Epidermal melanocyte (primary cell): Measurements from ENCODE around the gene CPSF7.
"Not testable (repeated sequence)": the region's sequence is repeated elsewhere in the genome, so short reads cannot be mapped to it uniquely, and the experiment has no call there.

Source experiments
- DNase-seq: peaks from one replicate; pipeline ENCODE4 v3.0.0; 2011; ENCODE audit warnings: low spot score; ENCODE audit not compliant: insufficient read length

CPSF7 gene

DNA sequence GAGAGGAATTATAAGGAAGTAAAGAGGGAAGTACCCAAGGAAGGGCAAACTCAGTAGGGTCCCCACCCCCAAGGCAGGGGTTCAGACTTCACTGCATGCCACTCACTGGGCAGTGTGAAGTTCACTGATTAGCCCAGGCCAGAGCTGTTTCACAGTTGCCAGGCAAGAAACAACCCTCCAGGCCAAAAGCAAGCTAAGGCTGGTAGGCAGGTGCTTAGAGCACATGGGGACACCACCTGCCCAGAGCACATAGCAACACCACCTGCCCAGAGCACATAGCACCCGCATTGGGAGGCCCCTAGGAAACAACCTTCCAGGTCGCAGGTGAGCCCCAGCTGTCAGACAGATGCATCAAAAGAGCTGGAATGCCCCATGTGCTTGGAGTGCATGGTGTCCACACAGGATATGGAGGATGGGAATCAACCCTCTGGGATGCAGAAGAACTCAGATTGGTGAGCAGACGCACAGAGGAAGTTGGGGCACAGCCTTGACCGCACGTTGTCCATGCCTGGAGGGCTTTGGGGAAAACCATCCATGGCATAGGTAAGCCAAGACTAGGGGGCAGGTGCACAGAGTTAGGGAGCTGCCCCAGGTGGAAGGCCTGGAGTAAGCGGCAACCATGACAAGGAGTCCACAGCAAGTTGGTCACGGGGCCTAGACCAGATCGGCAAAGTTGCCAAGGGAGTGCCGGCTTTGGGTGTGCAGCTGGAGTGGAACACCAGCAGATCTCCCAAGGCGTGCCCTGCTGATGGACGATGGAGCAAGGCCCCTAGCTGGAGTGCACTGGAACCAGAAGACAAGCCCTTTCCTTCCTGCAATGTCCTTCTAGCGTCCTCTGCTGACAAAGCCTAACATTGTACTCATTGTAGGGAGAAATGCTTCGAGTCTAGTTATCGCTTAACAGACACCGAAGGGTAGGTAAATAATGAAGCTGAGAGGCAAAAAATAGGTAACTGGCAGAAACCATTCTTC lies 45.2 kb downstream of the CPSF7 start:
- no peak for DNase-seq

DNA sequence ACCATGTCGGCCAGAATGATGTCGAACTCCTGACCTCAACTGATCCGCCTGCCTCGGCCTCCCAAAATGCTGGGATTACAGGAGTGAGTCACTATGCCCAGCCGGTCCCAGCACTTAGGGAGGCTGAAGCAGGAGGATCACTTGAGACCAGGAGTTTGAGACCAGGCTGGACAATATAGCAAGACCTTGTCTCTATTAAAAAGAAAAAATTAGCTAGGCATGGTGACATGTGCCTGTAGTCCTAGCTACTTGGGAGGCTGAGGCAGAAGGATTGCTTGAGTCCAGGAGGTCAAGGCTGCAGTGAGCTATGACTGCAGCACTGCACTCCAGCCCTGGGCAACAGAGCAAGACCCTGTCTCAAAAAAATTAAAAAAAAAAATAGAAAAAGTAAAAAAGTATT lies 45.9 kb downstream of the CPSF7 start:
- not testable (repeated sequence) for DNase-seq

DNA sequence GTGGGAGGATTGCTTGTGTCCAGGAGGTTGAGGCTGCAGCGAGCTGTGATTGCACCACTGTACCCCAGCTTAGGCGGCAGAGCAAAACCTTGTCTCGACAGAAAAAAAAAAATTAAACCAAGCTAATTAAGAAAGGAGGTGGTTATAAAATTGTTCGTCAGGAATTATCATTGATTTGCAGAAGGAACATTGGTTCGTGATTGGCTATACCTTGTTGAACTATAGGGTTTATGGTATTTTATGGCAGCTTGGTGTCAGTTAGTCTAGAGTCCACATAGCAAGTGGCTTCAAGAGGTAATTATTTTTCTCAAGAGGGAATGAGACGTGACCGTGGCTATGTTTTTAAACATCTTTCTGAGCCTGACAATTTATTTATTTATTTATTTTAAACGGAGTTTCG lies 48.9 kb downstream of the CPSF7 start:
- no peak for DNase-seq

DNA sequence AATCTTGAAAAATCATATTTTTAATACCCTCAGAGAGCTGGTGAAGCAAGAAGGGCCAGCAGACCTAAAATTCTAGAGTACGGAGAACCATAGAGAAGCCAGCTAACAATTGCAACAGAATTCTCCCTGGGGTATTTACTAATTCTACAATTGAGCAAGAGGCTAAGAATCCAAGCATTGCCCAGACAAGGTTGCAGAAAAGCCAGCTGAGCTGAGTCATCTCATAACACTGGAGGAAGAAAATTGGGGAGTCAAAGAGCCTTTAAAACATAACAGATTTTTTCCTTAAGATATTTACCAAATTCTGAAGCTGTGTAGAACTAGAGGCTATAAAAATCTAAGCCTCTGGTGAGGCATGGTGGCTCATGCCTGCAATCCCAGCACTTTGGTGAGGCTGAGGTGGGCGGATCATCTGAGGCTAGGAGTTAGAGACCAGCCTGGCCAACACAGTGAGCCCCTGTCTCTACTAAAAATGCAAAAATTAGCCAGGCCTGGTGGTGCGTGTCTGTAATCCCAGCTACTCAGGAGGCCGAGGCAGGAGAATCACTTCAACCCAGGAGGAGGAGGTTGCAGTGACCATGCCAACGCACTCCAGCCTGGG lies 51.0 kb downstream of the CPSF7 start:
- peak; percentile 78 for DNase-seq

DNA sequence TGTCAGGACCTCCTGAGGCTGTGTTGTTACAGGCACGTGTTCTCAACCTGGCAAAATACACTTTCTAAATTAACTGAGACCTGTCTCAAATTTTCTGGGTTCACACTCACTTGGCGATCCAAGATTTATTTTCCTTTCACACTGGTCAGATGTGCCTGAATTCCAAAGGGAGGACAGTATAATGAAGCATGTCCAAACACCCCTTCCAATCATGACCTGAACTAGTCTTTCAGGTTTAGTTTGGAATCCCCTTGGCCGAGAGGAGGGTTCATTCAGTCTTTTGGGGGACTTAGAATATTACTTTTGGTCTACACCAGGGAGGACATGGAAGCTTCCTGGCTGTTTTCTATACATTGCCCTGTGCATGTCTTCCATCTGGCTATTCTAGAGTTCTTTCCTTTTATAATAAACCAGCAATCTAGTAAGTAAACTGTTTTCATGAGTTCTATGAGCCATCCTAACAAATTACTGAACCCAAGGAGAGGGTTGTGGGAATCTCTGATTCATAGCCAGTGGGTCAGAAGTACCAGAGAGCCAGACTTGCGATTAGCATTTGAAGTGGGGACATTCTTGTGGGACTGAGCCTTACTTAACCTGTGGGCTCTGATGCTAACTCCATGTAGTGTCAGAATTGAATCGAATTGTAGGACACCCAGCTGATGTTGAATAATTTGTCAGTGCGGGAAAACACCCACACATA lies 52.2 kb downstream of the CPSF7 start:
- no peak for DNase-seq

DNA sequence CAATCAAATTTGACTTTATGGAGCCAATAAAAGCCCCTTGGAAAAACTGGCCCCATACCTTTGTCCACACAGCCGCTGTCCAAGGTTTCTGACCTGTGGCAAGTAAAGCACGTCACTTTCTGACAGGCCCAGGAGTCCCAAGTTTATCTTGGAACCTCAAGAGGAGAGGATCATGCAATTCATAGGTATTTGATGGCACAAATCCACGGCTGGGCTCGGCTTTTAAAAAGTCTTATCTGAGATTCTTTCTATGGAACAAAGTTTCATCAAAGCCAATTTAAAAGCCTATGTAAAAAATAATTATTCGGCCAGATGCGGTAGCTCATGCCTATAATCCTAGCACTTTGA lies 54.0 kb downstream of the CPSF7 start:
- no peak for DNase-seq

DNA sequence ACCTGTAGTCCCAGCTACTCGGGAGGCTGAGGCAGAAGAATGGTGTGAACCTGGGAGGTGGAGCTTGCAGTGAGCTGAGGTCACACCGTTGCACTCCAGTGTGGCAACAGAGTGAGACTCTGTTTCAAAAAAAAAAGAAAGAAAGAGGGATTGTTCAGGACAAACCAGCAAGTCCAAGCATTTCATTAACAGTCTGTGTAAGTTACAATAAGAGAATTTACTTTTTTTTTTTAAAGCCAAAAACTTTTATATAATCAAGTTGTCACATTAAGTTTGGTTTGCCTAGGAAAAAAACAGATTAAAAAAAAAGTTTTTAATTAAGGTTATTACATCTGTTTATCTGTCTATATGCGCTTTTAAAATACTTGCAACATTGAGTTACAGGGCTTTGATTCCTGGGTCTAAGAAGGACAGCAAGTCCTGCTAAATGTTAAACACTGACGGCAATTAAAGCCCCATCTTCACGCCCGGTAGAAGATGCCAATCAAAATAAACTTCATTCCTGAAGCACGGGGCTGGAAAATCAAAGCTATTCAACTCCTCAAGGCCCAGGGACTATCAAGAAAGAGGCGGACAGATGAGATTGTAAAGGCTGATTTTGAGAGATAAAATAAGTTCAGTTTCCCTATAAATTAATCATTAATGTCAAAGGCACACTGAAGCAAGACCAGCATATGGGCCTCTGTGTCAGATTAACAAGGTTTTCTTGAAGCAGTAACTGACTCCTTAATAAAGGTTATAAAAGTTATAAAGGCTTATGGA lies 56.9 kb downstream of the CPSF7 start:
- no peak for DNase-seq

DNA sequence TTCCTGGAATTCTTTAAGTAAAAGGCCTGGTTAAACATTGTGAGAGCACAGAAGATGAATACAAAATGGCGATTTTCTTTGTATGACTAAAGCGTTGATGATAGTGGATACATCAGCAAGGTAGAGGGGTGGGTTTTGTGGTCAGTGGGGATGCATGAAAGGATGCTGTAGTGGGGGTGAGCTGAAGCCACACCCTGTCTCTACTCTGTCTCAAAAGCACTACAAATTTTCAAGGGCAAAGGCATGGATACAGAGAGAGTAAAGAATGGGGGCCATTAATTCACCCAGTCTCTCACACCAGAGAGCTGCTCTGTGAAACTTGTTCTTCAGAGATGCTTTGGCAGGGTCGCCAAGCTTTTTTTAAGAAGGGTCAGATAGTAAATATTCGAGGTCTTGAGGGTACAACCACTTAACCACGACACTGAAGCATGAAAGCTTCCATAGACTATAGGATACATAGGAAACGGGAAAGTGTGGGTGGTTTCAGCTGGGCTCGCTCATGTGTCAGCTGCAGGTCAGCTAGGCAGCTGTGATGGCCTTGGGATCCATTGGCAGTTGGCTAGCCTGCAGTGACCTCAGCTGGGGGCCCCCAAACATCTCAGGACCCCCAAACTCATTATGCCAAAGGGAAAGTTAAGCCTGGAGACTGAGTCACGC lies 59.3 kb downstream of the CPSF7 start:
- DNase-seq = no peak

DNA sequence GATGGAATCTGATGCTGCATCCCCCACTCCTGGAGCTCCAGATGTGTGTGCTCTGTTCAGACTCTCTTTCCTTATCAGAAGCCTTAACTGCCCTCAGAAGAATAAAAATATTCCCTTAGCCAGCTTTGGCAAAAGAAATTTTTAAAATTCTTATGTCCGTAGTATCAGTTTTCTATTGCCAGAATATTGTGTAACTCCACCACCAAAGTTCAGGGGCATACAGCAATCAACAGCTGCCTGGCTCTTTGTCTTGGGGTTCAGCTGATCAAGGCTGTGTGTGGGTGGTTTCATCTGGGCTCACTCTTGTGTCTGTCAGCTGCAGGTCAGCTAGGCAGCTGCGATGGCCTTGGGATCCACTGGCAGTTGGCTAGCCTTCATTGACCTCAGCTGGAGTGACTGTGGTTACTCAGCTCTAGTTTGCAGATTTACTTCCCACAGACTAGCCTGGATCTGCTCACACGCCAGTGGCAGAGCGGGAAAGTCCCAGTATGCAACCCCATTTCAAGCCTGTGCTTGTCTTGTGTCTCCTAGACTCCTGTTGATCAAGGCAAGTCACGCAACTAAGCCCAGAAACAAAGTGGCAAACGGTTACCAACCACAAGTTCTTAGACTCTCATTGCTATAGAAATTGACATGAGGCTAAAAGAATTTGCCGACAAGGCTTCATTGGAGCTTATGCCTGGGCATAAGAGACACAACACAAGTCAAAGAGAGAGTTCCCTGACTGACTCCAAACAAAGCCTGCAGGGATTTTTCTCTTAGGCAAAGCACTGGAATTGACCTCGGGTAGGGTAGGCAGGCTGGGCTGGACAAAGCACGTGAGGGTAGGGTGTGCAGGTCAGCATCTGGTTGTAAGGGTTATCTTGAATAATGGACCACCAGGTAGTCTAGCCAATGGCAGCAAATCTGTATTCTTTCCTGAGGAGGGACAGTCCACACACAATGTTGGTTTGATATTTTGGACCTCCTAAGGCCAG lies 60.1 kb downstream of the CPSF7 start:
- DNase-seq = no peak

DNA sequence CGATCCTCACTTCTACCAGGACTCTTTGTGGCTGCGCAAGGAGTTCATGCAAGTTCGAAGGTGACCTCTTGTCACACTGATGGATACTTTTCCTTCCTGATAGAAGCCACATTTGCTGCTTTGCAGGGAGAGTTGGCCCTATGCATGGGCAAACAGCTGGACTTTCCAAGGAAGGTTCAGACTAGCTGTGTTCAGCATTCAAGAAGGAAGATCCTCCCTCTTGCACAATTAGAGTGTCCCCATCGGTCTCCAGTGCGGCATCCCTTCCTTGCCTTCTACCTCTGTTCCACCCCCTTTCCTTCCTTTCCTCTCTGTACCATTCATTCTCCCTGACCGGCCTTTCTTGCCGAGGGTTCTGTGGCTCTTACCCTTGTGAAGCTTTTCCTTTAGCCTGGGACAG lies 61.1 kb downstream of the CPSF7 start:
- DNase-seq = no peak

DNA sequence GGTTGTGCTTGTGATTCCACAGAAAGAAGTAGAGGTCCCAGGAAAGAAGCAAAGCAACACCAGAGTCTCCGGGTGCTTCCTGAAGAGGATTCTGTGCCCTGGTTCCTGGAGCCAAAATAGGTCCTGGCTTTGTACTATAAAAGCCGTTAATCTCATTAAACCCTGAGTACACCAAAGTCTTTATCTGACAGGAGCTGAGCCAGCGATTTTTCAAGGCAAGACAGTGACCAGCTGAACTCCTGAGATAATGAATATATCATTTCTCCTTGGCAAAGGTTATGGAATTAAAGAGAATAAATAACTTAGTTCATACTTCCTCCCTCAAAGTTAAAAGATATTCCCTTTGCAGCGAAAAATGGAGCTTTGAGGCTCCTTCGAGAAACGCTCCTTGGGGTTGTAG lies 62.4 kb downstream of the CPSF7 start:
- DNase-seq = no peak

DNA sequence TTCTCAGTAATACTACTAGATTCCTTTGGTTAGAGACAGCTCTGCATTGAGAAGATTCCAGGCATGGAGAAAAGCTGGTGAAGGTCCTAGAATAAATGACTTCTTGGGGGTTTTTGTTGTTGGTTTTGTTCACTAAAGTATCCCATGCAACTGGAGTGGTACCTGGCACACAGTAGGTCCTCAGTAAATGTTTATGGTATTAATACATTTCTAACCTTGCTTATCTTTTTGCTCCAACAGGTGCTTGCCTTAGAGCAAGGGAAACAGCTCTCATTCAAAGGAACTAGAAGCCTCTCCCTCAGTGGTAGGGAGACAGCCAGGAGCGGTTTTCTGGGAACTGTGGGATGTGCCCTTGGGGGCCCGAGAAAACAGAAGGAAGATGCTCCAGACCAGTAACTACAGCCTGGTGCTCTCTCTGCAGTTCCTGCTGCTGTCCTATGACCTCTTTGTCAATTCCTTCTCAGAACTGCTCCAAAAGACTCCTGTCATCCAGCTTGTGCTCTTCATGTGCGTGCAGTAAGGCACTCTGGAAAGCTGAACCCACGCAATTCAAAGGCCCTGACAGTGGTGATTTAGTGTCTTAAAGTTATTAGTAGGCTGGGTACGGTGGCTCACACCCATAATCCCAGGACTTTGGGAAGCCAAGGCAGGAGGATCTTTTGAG lies 65.6 kb downstream of the CPSF7 start:
- DNase-seq = no peak

DNA sequence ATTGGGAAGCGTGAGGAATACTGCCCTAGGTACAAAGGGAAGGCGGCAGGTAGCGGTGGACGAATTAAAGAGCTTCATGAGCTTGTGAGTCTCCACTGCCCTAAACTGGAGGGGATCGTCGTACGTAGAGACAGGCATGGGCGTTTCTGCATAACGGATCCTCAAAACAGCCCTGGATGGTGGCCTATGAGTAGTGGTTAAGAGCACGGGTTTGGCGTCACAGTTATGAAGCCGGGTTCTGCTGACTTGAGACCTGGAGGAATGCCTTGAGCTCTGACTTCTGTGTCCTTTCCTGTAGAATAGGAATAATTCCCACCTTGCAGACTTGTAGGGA lies 67.3 kb downstream of the CPSF7 start:
- DNase-seq = no peak

DNA sequence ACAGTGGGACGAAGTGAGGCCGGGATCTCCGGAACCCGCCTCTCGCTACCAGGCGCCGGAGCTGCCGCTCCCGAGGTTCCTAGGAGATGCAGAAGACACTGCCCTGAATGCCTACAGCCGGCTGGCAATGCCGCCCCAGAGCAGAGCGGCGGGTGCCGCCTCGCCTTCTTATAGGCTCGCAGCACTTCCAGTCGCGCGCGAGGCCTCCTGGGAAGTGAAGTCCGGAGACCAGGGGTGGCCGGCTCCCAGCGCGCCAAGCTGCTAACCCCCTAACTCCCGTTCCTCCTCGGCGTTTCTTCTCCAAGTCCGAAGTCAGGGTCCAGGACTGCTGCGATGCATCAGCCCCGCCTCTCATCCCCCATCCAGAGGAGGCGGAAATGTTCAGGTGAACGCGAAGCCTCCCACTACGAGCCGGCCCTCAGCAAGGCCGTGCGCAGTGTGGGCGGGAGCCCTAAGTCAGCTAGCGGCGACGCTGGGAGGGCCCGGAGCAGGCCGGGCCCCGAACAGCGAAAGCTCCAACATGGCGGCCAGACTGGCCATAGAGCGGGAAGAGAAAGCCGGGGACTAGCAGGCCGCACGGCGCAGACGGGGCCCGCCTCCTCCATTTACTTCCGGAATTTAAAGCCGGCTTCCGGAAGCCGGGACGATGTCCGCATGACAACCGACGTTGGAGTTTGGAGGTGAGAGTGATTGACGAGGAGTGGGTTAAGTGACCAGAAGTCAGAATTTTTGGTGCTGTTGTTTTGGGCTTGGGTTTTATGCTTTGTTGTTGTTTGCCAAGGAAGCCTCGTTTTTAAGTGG lies 67.8 kb downstream of the CPSF7 start, which contains the start of the genes CYB561A3 and TMEM138:
TSS of gene CYB561A3 (minus strand) at position 142 of the 801 bp plus-strand sequence. CDS start 5,169 bp downstream, outside the sequence.
TSS of gene TMEM138 (plus strand) at position 634 of the 801 bp plus-strand sequence. CDS start 2,017 bp downstream, outside the sequence.
- DNase-seq = peak; percentile 88

DNA sequence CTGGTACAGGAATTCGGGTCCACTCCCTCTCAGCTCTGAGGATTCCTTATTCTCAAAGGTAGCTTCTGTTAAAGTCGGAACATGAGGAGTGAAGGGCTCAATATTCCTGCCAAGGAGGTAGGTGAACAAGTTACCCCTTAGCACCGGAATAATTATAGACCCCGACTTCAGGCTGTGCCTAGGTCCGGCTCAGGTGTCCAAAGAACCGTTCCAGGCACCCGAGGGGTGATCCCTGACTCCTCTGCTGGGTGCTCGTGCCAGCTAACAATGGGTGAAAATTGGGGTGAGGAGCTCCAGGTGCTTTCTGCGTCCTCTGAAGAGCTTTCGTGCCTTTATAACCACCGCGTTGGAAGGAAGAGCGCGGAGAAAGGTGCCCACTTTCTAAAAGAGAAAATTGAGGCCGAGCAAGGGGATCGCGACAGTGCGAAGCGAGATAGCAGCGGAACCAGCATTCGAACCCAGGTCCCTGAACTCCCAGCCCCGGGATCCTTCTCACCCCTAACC lies 68.5 kb downstream of the CPSF7 start:
- DNase-seq = no peak

DNA sequence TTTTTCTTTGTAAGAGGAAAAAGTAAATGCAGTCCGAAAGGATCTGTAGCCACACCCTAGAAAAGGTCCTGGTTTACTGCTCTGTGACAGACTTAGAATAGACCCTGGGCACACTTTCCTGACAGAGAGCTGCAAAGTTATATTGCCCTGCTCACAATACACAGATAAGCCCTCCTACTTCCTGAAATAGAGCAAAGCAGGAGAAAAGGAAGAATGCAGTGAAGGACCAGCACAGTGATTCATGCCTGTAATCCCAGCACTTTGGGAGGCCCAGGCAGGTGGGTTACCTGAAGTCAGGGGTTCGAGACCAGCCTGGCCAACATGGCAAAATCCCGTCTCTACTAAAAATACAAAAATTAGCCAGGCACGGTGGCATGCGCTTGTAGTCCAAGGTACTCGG lies 70.3 kb downstream of the CPSF7 start:
- no peak for DNase-seq

DNA sequence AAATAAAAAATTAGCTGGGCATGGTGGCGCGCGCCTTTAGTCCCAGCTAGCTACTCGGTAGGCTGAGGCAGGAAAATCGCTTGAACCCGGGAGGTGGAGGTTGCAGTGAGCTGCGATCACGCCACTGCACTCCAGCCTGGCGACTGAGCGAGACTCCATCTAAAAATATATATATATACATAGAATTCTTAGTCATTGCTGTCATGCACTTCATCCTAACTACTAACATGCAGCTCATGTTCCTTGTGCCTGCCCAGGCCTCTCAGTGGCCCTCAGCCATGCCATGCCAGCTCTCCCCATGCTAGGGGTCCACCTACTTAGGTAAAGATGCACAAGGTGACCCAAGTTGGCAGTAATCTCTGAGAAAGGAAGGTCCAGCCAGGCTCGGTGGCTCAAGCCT lies 71.2 kb downstream of the CPSF7 start:
- DNase-seq = no peak

DNA sequence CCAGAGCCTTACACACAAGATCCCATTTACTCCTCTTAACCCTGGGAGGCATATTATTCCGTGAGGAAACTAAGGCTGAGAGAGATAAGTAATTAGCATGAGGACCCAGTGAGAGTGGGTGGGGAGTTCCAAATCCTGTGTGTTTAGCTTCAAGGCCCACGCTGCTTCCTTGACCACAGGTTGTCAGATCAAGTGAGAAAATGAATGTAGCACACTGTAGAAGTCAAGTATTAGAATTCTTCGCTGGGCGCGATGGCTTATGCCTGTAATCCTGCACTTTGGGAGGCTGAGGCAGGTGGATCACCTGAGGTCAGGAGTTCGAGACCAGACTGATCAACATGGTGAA lies 71.9 kb downstream of the CPSF7 start:
- no peak for DNase-seq
